ENCODE results near the gene HPSE2.

- TF ChIP-seq ZBTB33 (IDR thresholded peaks at IDR 0.05): no peak
- no peak for TF ChIP-seq FOXA1 (IDR thresholded peaks at IDR 0.05)
- TF ChIP-seq TAF1 (conservative IDR thresholded peaks at IDR 0.05): no peak
- no peak for TF ChIP-seq CTCF (IDR thresholded peaks at IDR 0.05; ENCODE audit: low read depth, low read length, missing input control)
- TF ChIP-seq RAD21 (IDR thresholded peaks at IDR 0.05): no peak
- no peak for TF ChIP-seq JUND (IDR thresholded peaks at IDR 0.05)
- TF ChIP-seq MAX (IDR thresholded peaks at IDR 0.05): no peak
- no peak for TF ChIP-seq REST (IDR thresholded peaks at IDR 0.05)
- no peak for TF ChIP-seq YY1 (IDR thresholded peaks at IDR 0.05)
- no peak for TF ChIP-seq GABPA (IDR thresholded peaks at IDR 0.05 in 1 of 2, conservative IDR thresholded peaks at IDR 0.05 in 1 of 2)
Observed at GRCh38 chr10:98848361-98848760, 387.3 kb downstream of the HPSE2 start.
